DOHH2 (cell line): Measurements from ENCODE around the gene SLC2A8.

Experiments used
- H3F3A ChIP-seq: fragments of 200-600 bp; sonication (generic), shearing (Covaris generic); 2 replicates; pipeline ENCODE4 v1.6.0; 2016; ENCODE audit warnings: antibody characterized with exemption, mild to moderate bottlenecking; ENCODE audit not compliant: control insufficient read depth, insufficient read depth
- H3K27ac ChIP-seq: fragments of 200-600 bp; sonication (generic); 2 replicates; pipeline ENCODE4 v1.5.1; 2014; ENCODE audit warnings: low read depth, mild to moderate bottlenecking, low read length, moderate library complexity
- H3K27me3 ChIP-seq: fragments of 200-600 bp; sonication (generic); 2 replicates; pipeline ENCODE4 v1.6.1; 2014; ENCODE audit warnings: mild to moderate bottlenecking, low read length, mixed read lengths; ENCODE audit not compliant: control insufficient read depth
- H3K36me3 ChIP-seq: fragments of 200-600 bp; sonication (generic); 2 replicates; pipeline ENCODE4 v1.6.1; 2014; ENCODE audit warnings: mild to moderate bottlenecking, low read length, moderate library complexity, mixed read lengths; ENCODE audit not compliant: control insufficient read depth
- H3K4me1 ChIP-seq: fragments of 200-600 bp; sonication (generic); 2 replicates; pipeline ENCODE4 v1.6.1; 2014; ENCODE audit warnings: mild to moderate bottlenecking, low read length, mixed read lengths; ENCODE audit not compliant: control insufficient read depth
- H3K4me2 ChIP-seq: fragments of 200-600 bp; sonication (generic); 2 replicates; pipeline ENCODE4 v1.6.0; 2014; ENCODE audit warnings: mild to moderate bottlenecking, low read length, moderate library complexity
- H3K4me3 ChIP-seq: fragments of 200-600 bp; sonication (generic); 2 replicates; pipeline ENCODE4 v1.5.1; 2014; ENCODE audit warnings: mild to moderate bottlenecking, low read length, mixed read lengths
- H3K79me2 ChIP-seq: fragments of 200-600 bp; sonication (generic); 2 replicates; pipeline ENCODE4 v1.6.1; 2014; ENCODE audit warnings: mild to moderate bottlenecking, low read length, mixed read lengths; ENCODE audit not compliant: control insufficient read depth
- H3K9me2 ChIP-seq: fragments of 200-600 bp; sonication (generic); replicated peaks from 2 replicates; pipeline ENCODE4 v1.6.1; 2014; ENCODE audit warnings: mild to moderate bottlenecking, low read length, mixed read lengths; ENCODE audit not compliant: control insufficient read depth
- H3K9me3 ChIP-seq: fragments of 200-600 bp; sonication (generic); 2 replicates; pipeline ENCODE4 v1.6.1; 2014; ENCODE audit warnings: antibody characterized with exemption, low read length, mixed read lengths; ENCODE audit not compliant: control insufficient read depth, insufficient read depth
- H4K20me1 ChIP-seq: fragments of 200-600 bp; sonication (generic); 2 replicates; pipeline ENCODE4 v1.6.0; 2014; ENCODE audit warnings: low read depth, mild to moderate bottlenecking, antibody characterized with exemption, low read length, moderate library complexity; ENCODE audit not compliant: control insufficient read depth, insufficient read depth
- CTCF ChIP-seq: fragments of 200-600 bp; sonication (generic); IDR thresholded peaks from one replicate; pipeline ENCODE4 v1.5.1; 2014; ENCODE audit warnings: antibody characterized with exemption, mild to moderate bottlenecking, low read depth, low read length; ENCODE audit not compliant: poor library complexity, severe bottlenecking
- EZH2phosphoT487 ChIP-seq: fragments of 200-600 bp; sonication (generic); IDR thresholded peaks from 2 replicates; pipeline ENCODE4 v1.6.1; 2017; ENCODE audit warnings: borderline replicate concordance, mild to moderate bottlenecking, antibody characterized with exemption, low read length, moderate library complexity, mixed read lengths

Gene SLC2A8

DNA sequence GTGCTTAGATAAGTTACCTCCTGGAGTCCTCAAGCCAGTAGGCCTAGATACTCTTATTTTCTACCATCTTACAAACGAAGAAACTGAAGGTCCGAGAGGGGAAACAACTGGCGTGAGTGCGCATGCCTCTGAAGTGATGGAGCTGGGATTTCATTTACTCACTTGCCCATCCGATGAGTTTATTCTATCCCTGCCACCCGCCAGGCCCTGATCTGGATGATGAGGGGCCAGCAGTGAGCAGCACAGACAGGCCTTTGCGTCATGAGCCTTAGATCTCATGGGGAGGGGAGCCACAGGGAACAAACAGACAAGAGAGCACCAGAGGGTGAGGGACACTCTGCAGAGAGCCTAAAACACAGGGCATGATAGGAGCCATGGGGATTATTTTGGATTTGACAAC, 34.1 kb upstream of the SLC2A8 start:
- Histone ChIP-seq H3K27me3 (no peaks in the 10 kb centered on the region), H3K9me2 (no peaks in the 10 kb centered on the region)

GRCh38 chr9:127365461-127365860, 31.5 kb upstream of the SLC2A8 start:
- no peak for TF ChIP-seq EZH2phosphoT487
- no peak for TF ChIP-seq CTCF
- Histone ChIP-seq H3K27me3 (no peaks in the 10 kb centered on the region), H3F3A (no peaks in the 10 kb centered on the region), H3K79me2 (no peaks in the 10 kb centered on the region), H4K20me1 (no peaks in the 10 kb centered on the region), H3K27ac (no peak overlapping the region), H3K36me3 (no peaks in the 10 kb centered on the region), H3K4me3 (no peak overlapping the region), H3K9me3 (no peaks in the 10 kb centered on the region), H3K9me2 (no peaks in the 10 kb centered on the region), H3K4me2 (no peak overlapping the region), H3K4me1 (no peaks in the 10 kb centered on the region)

More for the DNA sequence above, 34.1 kb upstream of the SLC2A8 start:
- Histone ChIP-seq H3K27ac (no peak overlapping the region), H4K20me1 (no peaks in the 10 kb centered on the region), H3K4me1 (no peaks in the 10 kb centered on the region), H3K4me2 (no peak overlapping the region), H3K9me3 (no peaks in the 10 kb centered on the region), H3K36me3 (no peaks in the 10 kb centered on the region), H3K4me3 (no peak overlapping the region), H3F3A (no peaks in the 10 kb centered on the region), H3K79me2 (no peaks in the 10 kb centered on the region)
- TF ChIP-seq EZH2phosphoT487: no peak
- TF ChIP-seq CTCF: no peak

GRCh38 chr9:127366594-127366993, 30.4 kb upstream of the SLC2A8 start:
- H3K27ac ChIP-seq: no peak overlapping the region
- no peaks in the 10 kb centered on the region for H3K4me1 ChIP-seq
- no peaks in the 10 kb centered on the region for H3F3A ChIP-seq
- no peaks in the 10 kb centered on the region for H3K9me3 ChIP-seq
- H3K9me2 ChIP-seq: no peaks in the 10 kb centered on the region
- H3K4me3 ChIP-seq: no peak overlapping the region
- no peak overlapping the region for H3K4me2 ChIP-seq
- no peaks in the 10 kb centered on the region for H4K20me1 ChIP-seq
- H3K79me2 ChIP-seq: no peaks in the 10 kb centered on the region
- H3K36me3 ChIP-seq: no peaks in the 10 kb centered on the region
- TF ChIP-seq EZH2phosphoT487 (no peak), CTCF (no peak)
- no peaks in the 10 kb centered on the region for H3K27me3 ChIP-seq

- no peak overlapping the region for H3K4me3 ChIP-seq
- no peak overlapping the region for H3K4me2 ChIP-seq
- H3K4me1 ChIP-seq: no peaks in the 10 kb centered on the region
- no peaks in the 10 kb centered on the region for H3K9me2 ChIP-seq
- no peaks in the 10 kb centered on the region for H3K9me3 ChIP-seq
- H3F3A ChIP-seq: no peaks in the 10 kb centered on the region
- no peak overlapping the region for H3K27ac ChIP-seq
- TF ChIP-seq CTCF (no peak), EZH2phosphoT487 (no peak)
- H3K27me3 ChIP-seq: no peaks in the 10 kb centered on the region; the same call in 1 of the 2 replicates
- H3K79me2 ChIP-seq: no peaks in the 10 kb centered on the region
- H3K36me3 ChIP-seq: no peaks in the 10 kb centered on the region
- no peaks in the 10 kb centered on the region for H4K20me1 ChIP-seq
These were observed 28.0 kb upstream of the SLC2A8 start for GRCh38 chr9:127368852-127369402.
